Astrocyte of the cerebellum (primary cell): ENCODE data around the gene PYM1.
"Not testable (repeated sequence)": the region's sequence is repeated elsewhere in the genome, so short reads cannot be mapped to it uniquely, and the experiment has no call there.

ENCODE experiments used
- DNase-seq: peaks from one replicate; pipeline ENCODE4 v3.0.0-alpha.2; 2011; ENCODE audit warnings: low read depth
- H3K4me3 ChIP-seq: 2 replicates; pipeline ENCODE4 v1.5.1; 2011; ENCODE audit warnings: mild to moderate bottlenecking, low read depth, low read length, moderate library complexity
- CTCF ChIP-seq: IDR thresholded peaks from 2 replicates; pipeline ENCODE4 v1.5.1; 2012; ENCODE audit warnings: low read length, low read depth, moderate library complexity, mild to moderate bottlenecking; ENCODE audit errors: missing control alignments
- in situ Hi-C: cut with HindIII; loops from 2 replicates; pipeline ENCODE4 v1.10.0; 2017; ENCODE audit warnings: low sequenced_read_pairs

PYM1 gene

GRCh38 chr12:55926738-55927587 is 731 bp downstream of the PYM1 start:
- TF ChIP-seq CTCF = peak; percentile 76
- H3K4me3 ChIP-seq = peak overlapping the region; percentile 99
- in situ Hi-C loops = no loop called here
- peak; percentile 79 for DNase-seq

GRCh38 chr12:55925870-55926737 is 1.6 kb downstream of the PYM1 start:
- DNase-seq = no peak
- in situ Hi-C loops = no loop called here
- H3K4me3 ChIP-seq = peak overlapping the region; percentile 99
- TF ChIP-seq CTCF = no peak

GRCh38 chr12:55925371-55925770 is 2.3 kb downstream of the PYM1 start:
- H3K4me3 ChIP-seq = no peak overlapping the region
- TF ChIP-seq CTCF = no peak
- in situ Hi-C loops = no loop called here
- no peak for DNase-seq

GRCh38 chr12:55923648-55924047 is 4.0 kb downstream of the PYM1 start:
- H3K4me3 ChIP-seq, in situ Hi-C loops, DNase-seq: not testable (repeated sequence)

GRCh38 chr12:55922126-55922525 is 5.6 kb downstream of the PYM1 start:
- H3K4me3 ChIP-seq = no peak overlapping the region
- DNase-seq = no peak
- TF ChIP-seq CTCF = no peak
- in situ Hi-C loops = no loop called here

GRCh38 chr12:55919032-55919431 is 8.7 kb downstream of the PYM1 start:
- DNase-seq, H3K4me3 ChIP-seq, in situ Hi-C loops: not testable (repeated sequence)

- no peak overlapping the region for H3K4me3 ChIP-seq
- TF ChIP-seq CTCF = no peak
- in situ Hi-C loops = no loop called here
- no peak for DNase-seq
Measured at GRCh38 chr12:55915482-55915859, 12.2 kb downstream of the PYM1 start.
